Lower lobe of right lung (tissue), 2 donors: ENCODE measurements around the gene HDAC3. TPM values are rescaled to one million over a fixed set of nuclear protein-coding genes. Genes with fewer than 3 reads are reported as not detected.

Experiments
- ATAC-seq, 2 donors: fragments of 200-7000 bp; cut with Tn5 transposase; one replicate each; pipeline ENCODE4 v1.9.1; 2020 to 2022; ENCODE audit warnings: mild to moderate bottlenecking in 2 of 2, moderate library complexity in 2 of 2
- DNase-seq: peaks from one replicate; pipeline ENCODE4 v3.0.0-alpha.2; 2020
- H3K27ac ChIP-seq: fragments of 200-600 bp; one replicate; pipeline ENCODE4 v1.8.0; 2022
- H3K27me3 ChIP-seq: fragments of 200-600 bp; one replicate; pipeline ENCODE4 v1.8.0; 2022; ENCODE audit warnings: low read depth
- H3K36me3 ChIP-seq: fragments of 200-600 bp; one replicate; pipeline ENCODE4 v1.8.0; 2022; ENCODE audit warnings: mild to moderate bottlenecking
- H3K4me1 ChIP-seq: fragments of 200-600 bp; one replicate; pipeline ENCODE4 v1.8.0; 2022
- H3K4me3 ChIP-seq: fragments of 200-600 bp; one replicate; pipeline ENCODE4 v1.8.0; 2022; ENCODE audit warnings: mild to moderate bottlenecking
- H3K9me3 ChIP-seq: fragments of 200-600 bp; one replicate; pipeline ENCODE4 v1.8.0; 2022
- CTCF ChIP-seq: fragments of 200-600 bp; IDR thresholded peaks from one replicate; pipeline ENCODE4 v1.8.0; 2022; ENCODE audit warnings: antibody characterized with exemption, mild to moderate bottlenecking
- intact Hi-C: fragments of 100-400 bp; cut with DNase I; formaldehyde crosslinking; loops from one replicate; pipeline ENCODE4 v1.11.0; 2022
- long read RNA-seq: library from polyadenylated mRNA; unstranded; transcript quantifications from one replicate; pipeline ENCODE4 v2.0.0, GENCODE V29; 2021
- total RNA-seq: library from RNA; stranded (reverse); fragmentation: NEBNext Ultra II Directional; extraction: Animal tissue kit (Norgen Biotek cat#: 25700); gene quantifications from one replicate; pipeline ENCODE4 v1.2.1, GENCODE V29; 2021
- donor health status: DM: no; HTN: yes; CAD: no; lungs with severe emphysema.

The HDAC3 gene
- 45.8 TPM for total RNA-seq
- long read RNA-seq, transcript HDAC3-213 (2 exons, 830 nt), result minor isoform, 7 of 117 reads
- long read RNA-seq, transcript HDAC3-201 (15 exons, 1,959 nt), result major isoform, 89 of 117 reads
- long read RNA-seq, partial matches to known transcripts, result 4 of 117 reads
- long read RNA-seq, other reads (novel, unspliced or antisense), result 16 of 117 reads

- DNase-seq, result peak; percentile 95
- Histone ChIP-seq H3K27me3 (no peaks in the 10 kb centered on the region), H3K4me3 (peak within 1 kb of the TSS; percentile 92), H3K4me1 (peaks cover 37% of the 10 kb centered on the region), H3K36me3 (peaks cover 12% of the 10 kb centered on the region), H3K9me3 (no peaks in the 10 kb centered on the region), H3K27ac (peak within 1 kb of the TSS; percentile 79)
- TF ChIP-seq CTCF, result no peak
- intact Hi-C loops, result no loop called here
- peak; percentile 98 to 99 for ATAC-seq
Measured at GRCh38 chr5:141636413-141637122, at the start of gene HDAC3, which contains the start of gene RELL2. Gene HDAC3, minus strand, starts transcription at chr5:141636849. Its CDS starts 59 bp downstream, at chr5:141636790. Gene RELL2, plus strand, starts transcription at chr5:141636997. Its CDS starts 1,229 bp downstream, at chr5:141638226.

- ATAC-seq, result no peak
- H3K4me1 ChIP-seq, result peaks cover 32% of the 10 kb centered on the region
- no peak overlapping the region for H3K27ac ChIP-seq
- intact Hi-C loops, result no loop called here
- DNase-seq, result no peak
- no peak overlapping the region for H3K4me3 ChIP-seq
- no peak for TF ChIP-seq CTCF
- no peaks in the 10 kb centered on the region for H3K9me3 ChIP-seq
- no peaks in the 10 kb centered on the region for H3K27me3 ChIP-seq
- H3K36me3 ChIP-seq, result no peaks in the 10 kb centered on the region
Measured at GRCh38 chr5:141685591-141685990, 48.9 kb upstream of the HDAC3 start.

- no peaks in the 10 kb centered on the region for H3K36me3 ChIP-seq
- no peak for TF ChIP-seq CTCF
- peaks cover 38% of the 10 kb centered on the region for H3K4me1 ChIP-seq
- H3K27ac ChIP-seq, result peak overlapping the region; percentile 53
- H3K27me3 ChIP-seq, result no peaks in the 10 kb centered on the region
- intact Hi-C loops, result no loop called here
- H3K9me3 ChIP-seq, result no peaks in the 10 kb centered on the region
- ATAC-seq (no peak), DNase-seq (no peak)
- no peak overlapping the region for H3K4me3 ChIP-seq
Measured at GRCh38 chr5:141683596-141684141, 47.0 kb upstream of the HDAC3 start.

GRCh38 chr5:141681695-141682641 is 45.3 kb upstream of the HDAC3 start, which contains the start of gene ARAP3:
Gene ARAP3, minus strand, starts transcription at chr5:141682230. Its CDS starts 1,744 bp downstream, at chr5:141680486.
- intact Hi-C loops, result no loop called here
- H3K27me3 ChIP-seq, result no peaks in the 10 kb centered on the region
- ATAC-seq, result peak; percentile 95 to 97
- peak within 1 kb of the TSS; percentile 58 for H3K4me3 ChIP-seq
- H3K4me1 ChIP-seq, result peaks cover 38% of the 10 kb centered on the region
- H3K9me3 ChIP-seq, result no peaks in the 10 kb centered on the region
- peak within 1 kb of the TSS; percentile 87 for H3K27ac ChIP-seq
- no peaks in the 10 kb centered on the region for H3K36me3 ChIP-seq
- TF ChIP-seq CTCF, result no peak
- DNase-seq, result peak; percentile 94

GRCh38 chr5:141681295-141681694 is 44.6 kb upstream of the HDAC3 start:
- Histone ChIP-seq H3K9me3 (no peaks in the 10 kb centered on the region), H3K4me3 (peak overlapping the region; percentile 58), H3K27me3 (no peaks in the 10 kb centered on the region), H3K4me1 (peaks cover 38% of the 10 kb centered on the region), H3K36me3 (no peaks in the 10 kb centered on the region), H3K27ac (peak overlapping the region; percentile 87)
- no peak for DNase-seq
- TF ChIP-seq CTCF, result no peak
- no peak for ATAC-seq
- intact Hi-C loops, result no loop called here
